ENCODE measurements around the gene CPTP. TPM values are rescaled to one million over a fixed set of nuclear protein-coding genes. Genes with fewer than 3 reads are reported as not detected.

The CPTP gene
- total RNA-seq, 2 donors from 2014 or later: 14.3 to 15.7 TPM

DNA sequence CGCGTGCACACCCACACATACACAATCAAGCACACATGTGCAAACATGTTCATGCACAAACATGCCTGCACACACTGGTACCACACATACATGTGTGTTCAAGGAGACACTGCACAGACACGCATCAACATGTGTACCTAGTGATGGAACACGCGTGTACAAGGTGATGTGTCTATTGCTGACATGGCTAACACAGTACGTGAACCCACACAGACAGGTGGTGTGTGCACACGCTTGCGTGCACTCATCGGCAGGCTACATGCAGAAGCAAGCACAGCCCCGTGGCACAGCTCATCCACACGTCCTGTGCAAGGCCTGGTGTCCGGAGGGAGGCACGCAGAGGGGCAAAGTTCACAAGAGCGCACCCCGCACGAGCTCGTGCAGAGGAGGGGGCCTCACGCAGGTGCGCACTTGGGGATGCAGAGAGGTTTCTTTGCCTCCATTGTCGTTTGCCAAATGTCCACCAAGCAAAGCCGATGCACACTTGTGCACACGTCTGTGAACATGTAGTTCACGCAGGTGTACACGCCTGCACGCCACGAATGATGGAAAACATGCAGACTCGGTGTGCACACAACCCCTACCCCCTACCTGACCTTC, 17.8 kb upstream of the CPTP start:
- Mint-ChIP-seq H3K4me3 (peak overlapping the region; percentile 90), H3K4me1 (peaks cover 17% of the 10 kb centered on the region), H3K36me3 (ENCODE audit: low read depth) (no peaks in the 10 kb centered on the region), H3K27ac (peak overlapping the region; percentile 16), H3K27me3 (no peaks in the 10 kb centered on the region)
- no peaks in the 10 kb centered on the region for H3K9me3 ChIP-seq (ENCODE audit: control insufficient read depth, low read length, poor library complexity, severe bottlenecking)
- DNase-seq: no peak
- ATAC-seq: no peak

DNA sequence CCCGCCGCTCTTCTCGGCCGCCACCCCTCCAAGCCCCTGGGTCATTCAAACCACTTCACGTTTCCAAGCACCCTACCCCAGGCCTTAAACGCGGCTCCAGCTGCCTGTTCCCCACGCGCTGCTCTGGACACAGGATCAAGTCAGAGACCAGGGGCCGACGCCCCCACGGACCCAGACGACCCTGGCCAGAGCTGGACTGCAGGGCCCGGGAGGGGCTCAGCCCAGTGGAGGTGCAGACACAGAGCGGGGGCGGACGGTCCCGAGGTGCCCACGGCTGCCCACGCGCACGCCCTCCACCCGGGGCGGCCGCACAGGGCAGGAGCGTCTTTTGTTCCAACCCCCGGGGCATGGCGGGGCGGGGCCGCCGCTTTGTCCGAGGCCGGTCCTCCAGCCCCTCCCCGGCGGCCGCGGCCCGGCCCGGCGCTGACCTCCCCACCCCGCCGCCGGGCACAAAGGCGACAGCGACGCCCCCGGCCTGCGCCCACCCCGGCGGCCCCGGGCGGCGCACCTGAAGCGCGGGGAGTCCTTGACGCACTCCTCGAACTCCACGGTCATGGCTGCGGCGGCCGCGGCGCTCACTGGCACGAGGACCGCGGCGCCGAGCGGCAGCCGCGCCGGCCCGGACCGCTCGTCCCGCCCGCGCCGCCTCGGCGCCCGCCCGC, 17.2 kb upstream of the CPTP start:
- Mint-ChIP-seq H3K4me3 (peak overlapping the region; percentile 90), H3K27me3 (no peaks in the 10 kb centered on the region), H3K4me1 (peaks cover 17% of the 10 kb centered on the region), H3K27ac (peak overlapping the region; percentile 16), H3K36me3 (ENCODE audit: low read depth) (no peaks in the 10 kb centered on the region)
- no peaks in the 10 kb centered on the region for H3K9me3 ChIP-seq (ENCODE audit: control insufficient read depth, low read length, poor library complexity, severe bottlenecking)
- DNase-seq (no peak), ATAC-seq (no peak)

DNA sequence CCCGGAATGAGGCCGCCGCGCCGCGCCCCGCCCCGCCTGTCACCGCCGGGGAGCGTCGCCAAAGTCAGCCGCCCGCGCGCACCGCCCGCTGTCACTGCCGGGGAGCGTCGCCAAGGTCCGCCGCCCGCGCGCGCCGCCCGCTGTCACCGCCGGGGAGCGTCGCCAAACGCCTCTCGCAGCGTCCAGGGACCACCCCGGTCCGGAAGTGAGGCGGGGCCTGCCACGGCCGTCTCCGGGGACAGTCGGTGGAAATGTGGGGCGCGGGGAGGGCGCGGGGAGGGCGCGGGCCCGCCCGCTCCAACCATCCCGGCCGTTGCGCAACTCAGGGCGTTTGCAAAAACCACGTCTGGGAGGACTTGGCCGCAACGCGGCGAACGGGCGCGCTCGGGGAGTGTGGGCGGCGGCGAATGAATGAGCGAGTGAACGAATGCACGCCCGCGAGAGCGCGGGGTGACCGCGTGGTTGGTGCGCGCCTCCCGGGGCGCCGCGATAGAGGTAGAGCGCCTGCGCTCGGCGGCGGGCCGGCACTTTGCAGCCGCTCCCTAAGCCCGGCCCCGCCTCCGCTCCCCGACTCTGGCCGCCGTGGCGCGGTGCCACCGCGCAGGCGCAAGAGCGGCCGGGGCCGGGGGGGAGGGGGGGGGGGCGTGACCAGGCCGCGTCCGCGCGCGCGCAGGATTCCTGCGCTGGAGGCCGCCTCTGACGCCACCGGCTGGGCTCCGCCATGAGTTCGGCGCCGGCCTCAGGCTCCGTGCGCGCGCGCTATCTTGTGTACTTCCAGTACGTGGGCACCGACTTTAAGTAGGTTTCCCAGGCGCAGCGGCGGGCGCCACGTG, 16.5 kb upstream of the CPTP start, which contains the start of the genes ACAP3 and PUSL1:
Gene ACAP3, minus strand, starts transcription at position 8 of the 833 bp plus-strand sequence. CDS start 115 bp downstream, outside the sequence.
Gene PUSL1, plus strand, starts transcription at position 675 of the 833 bp plus-strand sequence. Its CDS starts 47 bp downstream, at position 722.
- Mint-ChIP-seq H3K4me3 (peak within 1 kb of the TSS; percentile 90), H3K27ac (peak within 1 kb of the TSS; percentile 16), H3K27me3 (no peaks in the 10 kb centered on the region), H3K36me3 (ENCODE audit: low read depth) (no peaks in the 10 kb centered on the region), H3K4me1 (peaks cover 17% of the 10 kb centered on the region)
- H3K9me3 ChIP-seq (ENCODE audit: control insufficient read depth, low read length, poor library complexity, severe bottlenecking): no peaks in the 10 kb centered on the region
- ATAC-seq (peak; percentile 82), DNase-seq (peak; percentile 84 to 90 (median 89))

DNA sequence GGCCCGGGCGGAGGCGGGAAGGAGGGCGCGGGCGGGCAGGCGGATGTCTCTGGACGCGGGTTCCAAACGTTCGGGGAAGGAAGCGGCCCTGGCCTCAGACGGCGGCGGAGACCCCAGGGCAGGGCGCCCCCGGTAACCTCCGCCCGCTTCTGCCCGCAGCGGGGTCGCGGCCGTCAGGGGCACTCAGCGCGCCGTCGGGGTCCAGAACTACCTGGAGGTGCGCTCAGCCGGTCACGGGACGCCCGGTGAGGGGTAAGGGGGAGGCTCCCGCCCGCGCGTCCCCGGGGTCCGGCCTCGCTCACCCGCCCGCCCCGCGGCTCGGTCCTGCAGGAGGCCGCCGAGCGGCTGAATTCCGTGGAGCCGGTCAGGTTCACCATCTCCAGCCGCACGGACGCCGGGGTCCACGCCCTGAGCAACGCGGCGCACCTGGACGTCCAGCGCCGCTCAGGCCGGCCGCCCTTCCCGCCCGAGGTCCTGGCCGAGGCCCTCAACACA, 15.8 kb upstream of the CPTP start:
- H3K9me3 ChIP-seq (ENCODE audit: control insufficient read depth, low read length, poor library complexity, severe bottlenecking): no peaks in the 10 kb centered on the region
- H3K4me3 Mint-ChIP-seq: peak overlapping the region; percentile 88
- no peaks in the 10 kb centered on the region for H3K36me3 Mint-ChIP-seq (ENCODE audit: low read depth)
- no peak for DNase-seq
- no peak for ATAC-seq
- no peak overlapping the region for H3K27ac Mint-ChIP-seq
- H3K4me1 Mint-ChIP-seq: peaks cover 17% of the 10 kb centered on the region
- H3K27me3 Mint-ChIP-seq: no peaks in the 10 kb centered on the region

DNA sequence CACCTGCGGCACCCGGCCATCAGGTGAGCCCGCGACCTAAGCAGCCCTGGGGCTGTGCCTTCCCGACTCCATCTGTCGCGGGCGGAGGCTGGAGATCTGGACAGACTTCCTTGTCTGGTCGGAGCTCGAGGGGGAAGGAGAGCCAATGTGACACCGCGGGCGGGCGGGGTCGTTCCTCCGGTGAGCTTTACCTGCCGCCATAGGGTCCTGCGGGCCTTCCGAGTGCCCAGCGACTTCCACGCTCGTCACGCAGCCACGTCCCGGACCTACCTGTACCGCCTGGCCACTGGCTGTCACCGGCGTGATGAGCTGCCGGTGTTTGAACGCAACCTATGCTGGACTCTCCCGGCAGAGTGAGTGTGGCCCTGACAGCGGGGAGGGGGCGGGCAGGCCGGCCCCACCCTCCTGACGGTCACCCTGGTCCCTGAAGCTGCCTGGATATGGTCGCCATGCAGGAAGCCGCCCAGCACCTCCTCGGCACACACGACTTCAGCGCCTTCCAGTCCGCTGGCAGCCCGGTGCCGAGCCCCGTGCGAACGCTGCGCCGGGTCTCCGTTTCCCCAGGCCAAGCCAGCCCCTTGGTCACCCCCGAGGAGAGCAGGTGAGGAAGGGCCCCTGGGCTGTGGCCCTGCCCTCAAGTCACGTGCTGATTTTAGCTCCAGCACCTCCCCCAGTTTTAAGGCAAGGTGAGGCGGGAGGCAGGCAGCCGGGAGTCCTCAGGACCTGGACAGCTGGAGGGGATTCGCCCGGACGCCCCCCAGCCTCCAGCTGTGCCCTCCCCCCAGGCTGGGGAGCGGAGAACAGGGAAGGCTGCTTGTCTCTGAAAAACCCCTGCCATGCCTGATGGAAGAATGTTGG, 15.1 kb upstream of the CPTP start:
- no peak for ATAC-seq
- Mint-ChIP-seq H3K4me1 (peaks cover 17% of the 10 kb centered on the region), H3K36me3 (ENCODE audit: low read depth) (no peaks in the 10 kb centered on the region), H3K27me3 (no peaks in the 10 kb centered on the region), H3K27ac (peak overlapping the region; percentile 57), H3K4me3 (peak overlapping the region; percentile 66)
- H3K9me3 ChIP-seq (ENCODE audit: control insufficient read depth, low read length, poor library complexity, severe bottlenecking): no peaks in the 10 kb centered on the region
- DNase-seq: no peak

DNA sequence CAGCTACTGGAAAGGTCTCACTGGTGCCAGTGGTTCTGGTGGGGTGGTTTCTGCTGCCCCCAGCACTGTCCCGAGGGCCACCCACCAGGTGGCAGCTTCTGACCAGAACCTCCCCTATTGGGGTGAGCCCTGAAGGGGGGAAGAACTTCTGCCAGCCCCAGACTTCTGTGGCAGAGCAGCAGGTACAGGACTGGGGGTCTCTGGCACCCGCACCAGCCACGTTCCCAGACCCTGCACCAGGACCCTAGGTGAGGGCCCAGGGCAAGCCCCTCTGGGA, 14.6 kb upstream of the CPTP start:
- peak overlapping the region; percentile 57 for H3K27ac Mint-ChIP-seq

DNA sequence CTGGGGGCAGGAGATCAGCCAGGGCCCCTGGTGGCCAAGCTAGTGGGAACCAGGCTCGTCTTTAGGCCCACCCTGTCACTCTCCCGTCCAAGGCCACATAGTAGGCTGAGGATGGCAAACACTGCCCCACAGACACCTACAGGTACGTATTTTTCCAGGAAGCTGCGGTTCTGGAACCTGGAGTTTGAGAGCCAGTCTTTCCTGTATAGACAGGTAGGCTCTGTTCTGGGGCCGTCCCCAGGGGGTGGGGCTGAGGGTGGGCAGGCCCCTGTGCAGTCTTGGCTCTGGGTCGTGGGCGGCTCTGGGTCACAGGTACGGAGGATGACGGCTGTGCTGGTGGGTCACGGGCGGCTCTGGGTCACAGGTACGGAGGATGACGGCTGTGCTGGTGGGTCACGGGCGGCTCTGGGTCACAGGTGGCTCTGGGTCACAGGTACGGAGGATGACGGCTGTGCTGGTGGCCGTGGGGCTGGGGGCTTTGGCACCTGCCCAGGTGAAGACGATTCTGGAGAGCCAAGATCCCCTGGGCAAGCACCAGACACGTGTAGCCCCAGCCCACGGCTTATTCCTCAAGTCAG, 14.0 kb upstream of the CPTP start:
- DNase-seq (no peak), ATAC-seq (no peak)
- H3K4me3 Mint-ChIP-seq: peak overlapping the region; percentile 36
- H3K27me3 Mint-ChIP-seq: no peaks in the 10 kb centered on the region
- H3K9me3 ChIP-seq (ENCODE audit: control insufficient read depth, low read length, poor library complexity, severe bottlenecking): no peaks in the 10 kb centered on the region
- H3K36me3 Mint-ChIP-seq (ENCODE audit: low read depth): no peaks in the 10 kb centered on the region
- H3K4me1 Mint-ChIP-seq: peaks cover 17% of the 10 kb centered on the region
- peak overlapping the region; percentile 57 for H3K27ac Mint-ChIP-seq

More for the DNA sequence above, 14.6 kb upstream of the CPTP start:
- Mint-ChIP-seq H3K4me1 (peaks cover 17% of the 10 kb centered on the region), H3K4me3 (peak overlapping the region; percentile 66), H3K27me3 (no peaks in the 10 kb centered on the region), H3K36me3 (ENCODE audit: low read depth) (no peaks in the 10 kb centered on the region)
- H3K9me3 ChIP-seq (ENCODE audit: control insufficient read depth, low read length, poor library complexity, severe bottlenecking): no peaks in the 10 kb centered on the region
- ATAC-seq (no peak), DNase-seq (no peak)

DNA sequence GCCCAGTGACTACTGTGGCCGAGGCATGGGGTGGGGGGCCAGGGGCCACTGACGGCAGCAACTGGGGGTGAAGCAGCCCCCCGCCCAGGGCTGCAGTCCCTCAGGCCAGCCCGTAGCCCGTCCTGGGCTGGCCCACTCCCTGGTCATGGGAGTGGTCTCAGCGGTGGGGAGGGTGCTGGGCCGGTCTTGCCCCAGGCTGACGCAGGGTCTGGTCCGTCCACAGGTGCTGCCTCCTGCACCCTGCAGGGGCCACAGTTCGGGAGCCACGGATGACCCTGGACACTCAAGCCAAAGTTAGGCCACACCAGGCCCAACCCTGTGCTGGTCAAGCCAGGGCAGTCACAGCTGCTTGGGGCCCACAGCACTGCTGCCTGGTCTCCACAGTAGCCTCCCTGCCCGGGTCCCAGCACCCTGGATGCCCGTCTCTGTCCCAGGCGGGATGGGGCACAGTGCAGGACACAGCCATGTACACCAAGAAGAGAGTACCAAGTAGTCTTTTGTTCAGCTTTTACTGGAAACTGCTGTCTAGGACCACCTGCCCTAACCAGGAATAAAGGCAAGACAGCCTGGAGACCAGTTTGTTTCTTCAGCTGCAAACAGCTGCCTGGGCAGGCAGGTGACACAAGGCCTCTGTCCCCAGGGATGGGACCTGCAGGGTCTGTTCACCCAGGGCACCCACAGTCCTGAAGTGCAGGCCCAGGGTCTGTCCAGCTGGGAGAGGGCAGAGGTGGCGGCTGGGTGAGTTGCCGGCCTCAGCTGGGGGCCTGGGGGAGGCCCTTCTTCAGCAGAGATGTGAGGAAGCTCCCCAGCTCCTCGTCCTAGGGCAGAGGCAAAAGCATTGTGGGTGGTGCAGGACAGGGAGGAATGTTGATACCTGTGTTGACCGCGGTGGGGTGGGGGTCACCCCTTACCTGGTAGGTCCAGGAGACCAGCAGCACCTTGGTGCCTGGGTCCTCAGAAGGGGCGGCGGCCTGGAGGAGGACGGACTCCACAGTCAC, 13.2 kb upstream of the CPTP start:
- H3K4me3 Mint-ChIP-seq: no peak overlapping the region
- H3K27ac Mint-ChIP-seq: peak overlapping the region; percentile 57

DNA sequence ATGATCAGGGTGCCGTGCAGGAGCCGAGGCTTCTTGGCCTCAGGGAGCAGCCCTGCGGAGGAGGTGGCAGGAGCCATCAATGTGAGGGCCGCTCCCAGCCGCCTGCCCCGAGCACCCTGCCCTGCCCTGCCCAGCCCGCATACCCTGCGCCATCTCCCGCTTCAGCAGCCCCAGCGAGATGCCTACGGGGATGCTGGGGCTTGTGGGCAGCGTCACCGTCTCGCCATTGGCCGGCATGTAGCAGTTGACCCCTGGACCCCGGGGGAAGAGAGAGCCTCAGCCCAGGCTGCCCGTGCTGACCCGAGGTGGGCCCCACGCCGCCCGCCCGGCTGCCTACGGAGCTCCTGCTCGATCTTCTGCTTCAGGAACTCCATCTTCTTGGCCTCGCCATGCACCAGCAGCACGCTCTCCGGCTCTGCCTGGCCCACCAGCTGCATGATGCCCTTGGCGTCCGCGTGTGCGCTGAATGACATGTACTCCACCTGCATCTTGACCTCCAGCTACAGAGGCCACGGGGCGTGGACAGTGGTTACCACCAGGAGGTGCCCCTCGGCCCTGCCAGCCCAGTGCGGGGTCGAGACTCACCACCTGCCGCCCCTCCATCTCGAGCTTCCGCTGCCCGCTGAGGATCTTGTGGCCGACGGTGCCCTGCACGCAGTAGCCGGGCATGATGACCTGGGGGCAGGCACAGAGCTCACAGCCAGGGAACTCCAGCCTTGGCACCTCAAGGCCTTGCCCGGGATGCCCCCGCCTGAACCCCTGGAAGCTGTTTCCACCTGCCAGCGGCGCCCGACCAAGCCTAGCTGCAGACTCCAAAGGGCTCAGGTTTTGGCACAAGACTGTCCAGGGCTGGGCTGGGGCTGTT, 11.9 kb upstream of the CPTP start:
- no peak overlapping the region for H3K27ac Mint-ChIP-seq
- ATAC-seq (no peak), DNase-seq (no peak)
- H3K36me3 Mint-ChIP-seq (ENCODE audit: low read depth): no peaks in the 10 kb centered on the region
- H3K9me3 ChIP-seq (ENCODE audit: control insufficient read depth, low read length, poor library complexity, severe bottlenecking): no peaks in the 10 kb centered on the region
- H3K4me3 Mint-ChIP-seq: peak overlapping the region; percentile 25
- peaks cover 4% of the 10 kb centered on the region for H3K4me1 Mint-ChIP-seq
- no peaks in the 10 kb centered on the region for H3K27me3 Mint-ChIP-seq

More for the DNA sequence above, 13.2 kb upstream of the CPTP start:
- Mint-ChIP-seq H3K36me3 (ENCODE audit: low read depth) (no peaks in the 10 kb centered on the region), H3K4me1 (peaks cover 10% of the 10 kb centered on the region), H3K27me3 (no peaks in the 10 kb centered on the region)
- ATAC-seq (no peak), DNase-seq (no peak)
- H3K9me3 ChIP-seq (ENCODE audit: control insufficient read depth, low read length, poor library complexity, severe bottlenecking): no peaks in the 10 kb centered on the region

DNA sequence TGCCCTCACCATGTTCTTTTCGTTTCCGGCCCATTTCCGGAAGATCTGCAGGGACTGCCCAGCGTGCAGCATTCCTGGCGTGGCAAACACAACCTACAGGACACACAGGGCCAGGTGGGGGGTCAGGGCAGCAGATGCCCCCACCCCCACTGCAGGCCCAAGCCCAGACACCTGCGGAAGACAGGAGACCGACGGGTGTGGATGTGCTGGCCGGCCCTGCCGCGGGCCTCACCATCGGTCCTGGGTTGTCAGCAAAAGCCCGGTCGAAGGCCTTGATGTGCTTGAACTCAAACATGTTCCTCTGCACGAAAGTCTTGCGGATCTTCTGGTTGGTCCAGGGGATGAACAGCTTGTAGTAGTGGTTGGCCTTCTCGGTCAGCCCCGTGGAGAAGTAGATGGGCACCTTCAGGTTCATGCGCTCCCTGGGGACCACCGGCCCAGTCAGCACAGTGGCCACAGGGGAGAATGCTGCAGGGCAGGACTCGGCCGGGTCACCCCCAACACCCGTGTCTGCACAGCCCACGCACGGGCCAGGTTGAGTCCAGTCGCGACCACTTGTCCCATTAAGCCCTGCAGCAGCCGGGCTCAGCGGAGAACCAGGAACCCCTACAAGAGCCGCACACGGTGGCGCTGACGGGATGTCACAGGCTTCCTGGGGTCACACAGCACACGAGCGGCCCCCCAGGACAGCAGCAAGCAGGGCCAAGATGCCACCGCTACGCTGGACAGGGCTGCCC, 10.9 kb upstream of the CPTP start:
- no peaks in the 10 kb centered on the region for H3K36me3 Mint-ChIP-seq (ENCODE audit: low read depth)
- H3K4me3 Mint-ChIP-seq: no peak overlapping the region
- H3K27me3 Mint-ChIP-seq: no peaks in the 10 kb centered on the region
- no peak overlapping the region for H3K27ac Mint-ChIP-seq
- peaks cover 4% of the 10 kb centered on the region for H3K4me1 Mint-ChIP-seq
- ATAC-seq (no peak), DNase-seq (no peak)
- no peaks in the 10 kb centered on the region for H3K9me3 ChIP-seq (ENCODE audit: control insufficient read depth, low read length, poor library complexity, severe bottlenecking)

Data from T-helper 17 cell (primary cell).